ENCODE results near the gene SLC7A1. TPM values are rescaled to one million over a fixed set of nuclear protein-coding genes. Genes with fewer than 3 reads are reported as not detected.

SLC7A1 gene
- total RNA-seq, 1 donor from 2014 or later, result 31.9 TPM

GRCh38 chr13:29511106-29511796, 84.2 kb downstream of the SLC7A1 start:
- no peak for DNase-seq (ENCODE audit: low spot score)

- DNase-seq (ENCODE audit: low spot score), result no peak
Measured at GRCh38 chr13:29510651-29511084, 84.8 kb downstream of the SLC7A1 start.

DNA sequence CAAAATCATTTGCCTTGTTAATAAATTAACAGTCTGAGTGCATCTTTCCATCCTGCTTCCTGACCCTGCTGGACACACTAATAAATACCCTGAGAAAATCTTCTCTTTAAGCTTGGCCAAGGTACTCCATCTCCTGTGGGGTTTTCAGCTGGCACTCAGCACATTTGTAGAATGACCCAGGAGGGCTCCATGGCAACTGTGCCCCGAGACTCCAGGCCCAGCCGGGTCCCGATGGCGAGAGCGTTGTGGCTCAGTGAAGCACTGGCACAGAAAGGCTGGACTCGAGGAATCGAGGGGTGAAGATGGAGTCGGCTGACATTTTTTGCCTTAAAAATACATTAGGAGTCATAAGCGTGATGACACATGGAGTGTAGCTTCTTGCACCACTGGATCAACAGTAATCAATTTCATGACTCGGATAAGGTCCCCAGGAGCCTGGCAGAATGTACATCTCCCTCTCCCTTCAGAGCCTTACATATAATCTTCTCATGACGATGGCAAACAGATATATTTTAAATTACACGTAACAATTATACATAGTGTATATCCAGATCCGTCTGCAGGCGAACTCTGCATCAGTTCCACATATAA, 85.4 kb downstream of the SLC7A1 start:
- DNase-seq (ENCODE audit: low spot score), result no peak

DNA sequence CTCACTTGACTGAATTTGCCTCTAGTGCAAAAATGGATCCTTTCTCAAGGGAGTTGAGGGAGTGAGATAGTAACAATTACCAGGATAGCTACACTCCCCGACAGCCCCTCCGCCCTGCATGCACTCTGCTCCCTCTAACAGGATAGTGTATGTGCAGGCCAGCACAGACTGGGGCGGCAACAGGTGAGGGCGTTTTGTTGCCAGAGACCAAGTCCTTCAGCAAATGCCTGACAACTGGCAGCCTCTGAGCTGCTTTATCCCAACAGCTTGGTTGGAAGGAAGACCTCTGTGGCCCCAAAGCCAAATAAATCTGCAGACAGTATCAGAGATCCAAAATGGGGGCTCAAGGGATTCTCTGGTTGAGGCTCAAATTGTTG, 86.6 kb downstream of the SLC7A1 start:
- no peak for DNase-seq (ENCODE audit: low spot score)

GRCh38 chr13:29508130-29508875, 87.2 kb downstream of the SLC7A1 start:
- no peak for DNase-seq (ENCODE audit: low spot score)

DNA sequence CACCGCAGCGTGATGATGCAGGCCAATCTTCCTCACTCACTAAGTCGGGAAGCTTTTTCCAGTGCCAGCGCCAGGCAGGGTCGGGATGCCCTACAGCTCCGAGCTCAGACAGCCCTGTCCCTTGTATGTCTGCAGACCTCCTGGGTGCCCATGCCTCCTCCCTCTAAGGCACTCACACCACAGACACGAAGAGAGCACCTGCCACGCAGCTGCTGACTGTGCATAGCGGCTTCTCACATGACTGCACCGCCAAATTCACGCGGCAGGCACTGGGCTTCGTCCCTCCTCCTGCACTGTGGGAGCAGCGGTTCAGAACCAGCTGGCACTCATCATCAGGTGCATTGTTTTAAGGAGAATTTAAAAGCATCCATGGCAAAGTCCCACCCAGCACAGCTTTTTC, 88.1 kb downstream of the SLC7A1 start:
- DNase-seq (ENCODE audit: low spot score), result no peak

GRCh38 chr13:29505950-29506349, 89.5 kb downstream of the SLC7A1 start:
- DNase-seq (ENCODE audit: low spot score), result no peak

DNA sequence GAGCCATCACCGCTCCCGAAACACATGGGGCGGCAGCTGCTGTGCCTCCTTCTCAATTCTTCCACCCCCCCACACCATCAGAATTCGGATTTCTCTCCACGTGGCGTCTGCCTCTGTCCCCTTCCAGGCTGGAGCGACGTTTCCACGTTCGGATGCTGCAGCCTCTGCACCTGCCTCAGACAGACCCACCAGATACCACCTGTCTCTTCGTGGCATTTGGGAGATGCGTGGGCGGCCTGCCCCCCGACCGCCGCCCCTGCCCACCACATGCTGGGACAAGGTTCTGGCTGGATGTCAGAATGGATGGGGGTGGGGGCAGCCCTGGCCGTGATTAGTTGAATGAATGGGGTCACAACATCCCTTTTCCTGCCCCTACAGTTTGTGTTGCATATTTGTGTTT, 90.0 kb downstream of the SLC7A1 start:
- DNase-seq (ENCODE audit: low spot score), result no peak

DNA sequence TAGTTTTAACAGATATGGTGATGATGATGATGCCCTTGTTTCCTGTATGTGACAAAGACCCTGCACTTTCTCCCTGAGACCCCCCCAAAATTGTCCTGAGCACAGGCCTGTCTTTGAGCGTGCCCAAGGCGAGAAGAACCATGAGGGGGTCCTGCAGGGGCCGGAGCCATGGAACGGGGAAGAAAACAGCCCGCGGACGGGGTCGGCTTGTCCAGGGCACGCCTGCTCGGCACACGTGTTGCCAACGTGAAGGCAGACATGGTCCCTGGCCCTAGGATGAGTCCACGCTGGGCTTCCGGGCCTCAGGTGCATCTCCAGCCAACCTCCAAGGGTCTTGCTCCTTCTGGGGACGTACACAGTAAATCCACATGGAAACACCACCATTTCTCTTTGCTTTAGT, 90.8 kb downstream of the SLC7A1 start:
- no peak for DNase-seq (ENCODE audit: low spot score)

- DNase-seq (ENCODE audit: low spot score), result no peak
Measured at GRCh38 chr13:29503041-29503837, 92.2 kb downstream of the SLC7A1 start.

DNA sequence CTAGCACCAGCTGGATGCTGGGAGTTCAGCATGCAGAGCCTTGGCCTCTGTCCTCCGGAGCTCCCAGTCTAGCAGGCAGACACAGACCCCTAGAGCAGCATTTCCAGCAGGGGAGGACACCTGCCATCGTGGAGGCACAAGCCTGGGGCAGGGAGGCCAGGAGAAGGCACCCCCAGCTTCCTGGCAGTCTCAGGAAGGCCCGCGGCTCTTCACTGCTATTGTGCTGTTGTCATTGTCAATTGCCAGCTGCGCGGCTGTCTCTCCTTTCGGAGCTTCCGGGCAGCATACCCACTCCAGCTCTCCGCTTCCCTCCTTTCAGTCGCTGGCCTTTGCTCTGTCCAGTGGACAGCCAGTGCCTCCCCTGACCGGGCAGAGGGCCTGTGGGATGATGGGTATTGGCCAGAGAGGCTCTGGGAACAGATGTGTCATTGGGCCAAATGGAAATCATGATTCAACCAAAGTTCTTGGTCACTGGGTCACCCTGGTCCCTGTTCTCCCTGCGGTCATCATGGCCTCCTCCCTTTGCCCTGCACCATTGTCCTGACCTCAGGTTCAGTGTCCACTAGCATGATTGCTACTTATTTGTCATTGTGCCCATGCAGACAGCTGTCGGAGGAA, 93.0 kb downstream of the SLC7A1 start:
- no peak for DNase-seq (ENCODE audit: low spot score)

- no peak for DNase-seq (ENCODE audit: low spot score)
Measured at GRCh38 chr13:29501674-29502073, 93.8 kb downstream of the SLC7A1 start.

DNA sequence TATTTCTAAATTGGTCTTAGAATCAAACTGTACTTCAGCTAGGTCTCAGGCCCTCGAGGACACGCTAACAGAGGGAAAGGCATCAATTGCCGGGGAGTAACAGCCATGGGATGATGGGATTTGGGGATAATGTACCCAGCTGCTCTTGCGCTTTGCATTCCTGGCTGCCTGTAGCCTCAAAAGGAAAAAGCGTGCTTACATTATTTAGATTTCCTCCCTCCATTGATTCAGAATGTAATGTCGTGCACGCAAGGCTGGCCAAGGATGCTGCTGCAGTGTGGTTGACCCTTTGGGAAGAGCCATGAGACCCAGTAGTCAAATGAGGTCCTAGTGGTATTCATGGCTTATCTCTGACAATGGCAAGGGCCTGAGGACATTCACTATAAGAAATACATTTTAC, 95.1 kb downstream of the SLC7A1 start:
- DNase-seq (ENCODE audit: low spot score), result no peak

- DNase-seq (ENCODE audit: low spot score), result peak; percentile 85
Measured at GRCh38 chr13:29499506-29500165, 95.9 kb downstream of the SLC7A1 start.

- DNase-seq (ENCODE audit: low spot score), result peak; percentile 87
Measured at GRCh38 chr13:29498426-29499040, 97.0 kb downstream of the SLC7A1 start.

DNA sequence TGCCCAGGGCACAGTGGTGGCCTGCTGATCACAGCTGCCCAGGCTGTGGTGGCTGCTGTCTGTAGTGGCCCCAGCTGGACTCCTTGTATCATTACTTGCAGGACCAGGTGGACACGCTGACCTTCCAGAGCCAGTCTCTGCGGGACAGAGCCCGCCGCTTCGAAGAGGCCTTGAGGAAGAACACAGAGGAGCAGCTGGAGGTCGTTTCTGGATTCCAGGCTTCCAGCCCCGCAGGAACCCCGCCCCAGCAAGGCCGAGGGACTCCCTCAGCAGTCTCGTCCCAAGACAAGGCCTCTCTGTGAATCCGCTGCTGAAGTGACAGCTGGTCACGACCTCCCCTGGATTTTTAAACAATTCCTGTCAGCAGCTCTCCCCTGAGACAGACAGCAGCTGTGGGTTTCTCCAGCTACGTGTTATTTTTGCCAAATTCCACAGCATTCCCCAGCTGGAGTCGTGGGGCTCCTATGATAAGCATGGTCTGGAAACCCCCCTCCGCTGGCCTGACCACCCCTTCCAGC, 98.3 kb downstream of the SLC7A1 start:
- DNase-seq (ENCODE audit: low spot score), result peak; percentile 59

GRCh38 chr13:29496241-29496712, 99.2 kb downstream of the SLC7A1 start:
- peak; percentile 85 for DNase-seq (ENCODE audit: low spot score)

DNA sequence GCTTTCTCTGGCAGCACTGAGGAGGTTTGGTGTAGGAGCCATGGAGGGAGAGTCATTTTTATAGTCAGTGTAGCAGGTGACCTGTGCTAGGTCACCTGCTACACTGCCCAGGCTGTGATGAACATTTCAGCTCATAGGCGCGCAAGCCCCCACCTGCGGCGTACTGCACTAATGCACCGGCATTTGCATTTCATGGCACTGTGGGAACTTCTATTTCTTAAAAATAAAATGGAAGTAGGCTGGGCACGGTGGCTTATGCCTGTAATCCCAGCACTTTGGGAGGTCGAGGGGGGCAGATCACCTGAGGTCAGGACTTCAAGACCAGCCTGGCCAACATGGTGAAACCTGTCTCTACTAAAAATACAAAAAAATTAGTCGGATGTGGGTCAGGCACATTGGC, 101.0 kb downstream of the SLC7A1 start:
- no peak for DNase-seq (ENCODE audit: low spot score)

GRCh38 chr13:29493796-29494195, 101.7 kb downstream of the SLC7A1 start:
- DNase-seq (ENCODE audit: low spot score), result no peak

DNA sequence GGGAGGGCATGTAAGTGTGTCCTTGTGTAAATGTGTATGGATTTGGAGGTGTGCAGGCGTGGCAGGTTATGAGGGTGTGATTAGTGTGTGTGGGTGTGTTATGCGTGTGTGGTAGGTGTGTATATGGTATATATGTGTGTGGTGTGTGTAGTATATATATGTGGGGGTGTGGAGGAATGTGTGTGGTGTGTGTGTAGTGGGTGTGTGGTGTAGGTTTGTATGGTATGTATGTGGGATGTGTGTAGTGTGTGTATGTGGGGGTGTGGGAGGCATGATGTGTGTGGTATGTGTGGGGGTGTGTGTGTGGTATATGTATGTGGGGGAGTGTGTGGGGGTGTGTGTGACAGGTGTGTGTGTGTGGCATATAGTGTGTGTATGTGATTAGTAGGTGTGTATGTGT, 104.2 kb downstream of the SLC7A1 start:
- no peak for DNase-seq (ENCODE audit: low spot score)
